HepG2 (cell line): Measurements from ENCODE around the gene MMP8. TPM values are rescaled to one million over a fixed set of nuclear protein-coding genes. Genes with fewer than 3 reads are reported as not detected.

Source experiments
- ATAC-seq: fragments of 200-7000 bp; cut with Tn5 transposase; 3 replicates; pipeline ENCODE4 v1.9.1; 2020; ENCODE audit warnings: mild to moderate bottlenecking, moderate library complexity
- BruUV-seq: library from RNA; stranded (reverse); fragments of 400-500 nt; replicated peaks from 2 replicates; lab custom pipeline; 2021; lab: Mats Ljungman, UMichigan
- CTCF ChIA-PET: fragments of 300-600 bp; formaldehyde crosslinking; extraction: SDS; loops from one replicate; lab custom pipeline; 2021; ENCODE audit warnings: low total read pairs, inconsistent platforms, low intra/inter-chr PET ratio; lab: Yijun Ruan, JAX
- POLR2A ChIA-PET: fragments of 350-600 bp; sonication (Branson Sonifier 250); formaldehyde crosslinking; loops from one replicate; lab custom pipeline; 2020; ENCODE audit warnings: antibody characterized with exemption, inconsistent platforms; lab: Yijun Ruan, JAX
- DNase-seq: peaks from one replicate; pipeline ENCODE4 v3.0.0-alpha.2; 2015; ENCODE audit warnings: low spot score
- FAIRE-seq: peaks from 3 replicates; lab custom pipeline; 2011; peaks lifted over from hg19 to GRCh38; lab: Jason Lieb, UNC
- H2AFZ ChIP-seq: one replicate; pipeline ENCODE4 v1.6.1; 2011; ENCODE audit warnings: low read length, inconsistent platforms
- H3K27ac ChIP-seq: fragments of 300-600 bp; 3 replicates; pipeline ENCODE4 v1.8.0; 2011; ENCODE audit warnings: mixed run types, mild to moderate bottlenecking, mixed read lengths, low read length, inconsistent platforms; ENCODE audit not compliant: insufficient read depth; ENCODE audit errors: extremely low read length
- H3K27me3 ChIP-seq, 2 experiments: fragments of 200-600 bp in 1 of 2; 2 replicates in 1 of 2; 3 replicates in 1 of 2; pipeline versions ENCODE4 v1.6.0 to v1.8.0; 2011; ENCODE audit warnings: low read length in 2 of 2, mild to moderate bottlenecking in 2 of 2, moderate library complexity in 2 of 2, inconsistent platforms in 1 of 2; ENCODE audit not compliant: insufficient read depth in 2 of 2, control insufficient read depth in 1 of 2
- H3K36me3 ChIP-seq, 2 experiments: fragments of 200-600 bp in 1 of 2; replicated peaks in 1 of 2; 2 replicates in 1 of 2; 3 replicates in 1 of 2; pipeline versions ENCODE4 v1.5.1 to v1.8.0; 2011; ENCODE audit warnings: low read length in 2 of 2, inconsistent platforms in 1 of 2; ENCODE audit not compliant: insufficient read depth in 2 of 2, control insufficient read depth in 1 of 2
- H3K4me1 ChIP-seq: 2 replicates; pipeline ENCODE4 v1.5.1; 2012; ENCODE audit warnings: low read length, inconsistent platforms; ENCODE audit not compliant: insufficient read depth
- H3K4me2 ChIP-seq: 2 replicates; pipeline ENCODE4 v1.6.0; 2011; ENCODE audit warnings: low read depth, low read length, inconsistent platforms
- H3K4me3 ChIP-seq, 3 experiments: fragments of 200-600 bp in 1 of 3; sonication (generic), shearing (Covaris generic) in 1 of 3; replicated peaks in 1 of 3; 2 replicates each; pipeline ENCODE4 v1.5.1; 2011 to 2016; ENCODE audit warnings: low read length in 3 of 3, inconsistent platforms in 2 of 3, low read depth in 2 of 3, mild to moderate bottlenecking in 2 of 3, control low read depth in 1 of 3, mixed read lengths in 1 of 3; ENCODE audit not compliant: insufficient read depth in 1 of 3
- H3K79me2 ChIP-seq: one replicate; pipeline ENCODE4 v1.6.1; 2011; ENCODE audit warnings: low read length, inconsistent platforms; ENCODE audit not compliant: insufficient read depth
- H3K9ac ChIP-seq: 2 replicates; pipeline ENCODE4 v1.6.0; 2011; ENCODE audit warnings: mild to moderate bottlenecking, low read depth, low read length, inconsistent platforms; ENCODE audit not compliant: insufficient read depth
- H3K9me3 ChIP-seq: 2 replicates; pipeline ENCODE4 v1.5.1; 2012; ENCODE audit warnings: mild to moderate bottlenecking, low read length
- H4K20me1 ChIP-seq: 2 replicates; pipeline ENCODE4 v1.6.0; 2011; ENCODE audit warnings: inconsistent platforms, mild to moderate bottlenecking, low read length, moderate library complexity; ENCODE audit not compliant: insufficient read depth
- ATF6 ChIP-seq: sonication (generic); formaldehyde crosslinking; conservative IDR thresholded peaks from 2 replicates; pipeline ENCODE4 v1.4.0; 2020; ENCODE audit warnings: missing genetic modification reagents
- FOXA3 ChIP-seq: IDR thresholded peaks from 2 replicates; pipeline ENCODE4 v1.6.1; 2016; ENCODE audit warnings: missing genetic modification reagents, missing compliant biosample characterization
- KAT2B ChIP-seq: fragments of 150-350 bp; IDR thresholded peaks from 2 replicates; pipeline ENCODE4 v1.6.1; 2014; ENCODE audit warnings: low read depth, low read length, borderline replicate concordance
- KDM5B ChIP-seq: sonication (generic); formaldehyde crosslinking; IDR thresholded peaks from 2 replicates; pipeline ENCODE4 v1.4.0; 2020; ENCODE audit warnings: missing genetic modification reagents, mild to moderate bottlenecking, borderline replicate concordance
- MED13 ChIP-seq: sonication (generic); formaldehyde crosslinking; IDR thresholded peaks from 2 replicates; pipeline ENCODE4 v1.5.0; 2020; ENCODE audit warnings: missing genetic modification reagents
- NR2F2 ChIP-seq: IDR thresholded peaks from 2 replicates; pipeline ENCODE4 v1.6.1; 2012; ENCODE audit warnings: low read depth, inconsistent platforms, borderline replicate concordance
- SMAD1 ChIP-seq: sonication (generic); formaldehyde crosslinking; IDR thresholded peaks from 2 replicates; pipeline ENCODE4 v1.4.0; 2020; ENCODE audit warnings: missing genetic modification reagents, low read depth, mild to moderate bottlenecking, borderline replicate concordance
- SMAD9 ChIP-seq: sonication (generic); formaldehyde crosslinking; IDR thresholded peaks from 2 replicates; pipeline ENCODE4 v1.5.1; 2020; ENCODE audit warnings: mild to moderate bottlenecking, missing genetic modification reagents
- SMARCE1 ChIP-seq: fragments of 450-650 bp; IDR thresholded peaks from 2 replicates; pipeline ENCODE4 v1.6.1; 2017; ENCODE audit warnings: borderline replicate concordance
- ZFY ChIP-seq: sonication (generic); formaldehyde crosslinking; IDR thresholded peaks from 2 replicates; pipeline ENCODE4 v1.4.0; 2020; ENCODE audit warnings: missing genetic modification reagents
- ZKSCAN1 ChIP-seq: fragments of 150-350 bp; IDR thresholded peaks from 2 replicates; pipeline ENCODE4 v1.6.1; 2014; ENCODE audit warnings: low read length
- ZNF143 ChIP-seq: sonication (generic); formaldehyde crosslinking; IDR thresholded peaks from 2 replicates; pipeline ENCODE4 v1.4.0; 2020; ENCODE audit warnings: missing genetic modification reagents
- ZNF75D ChIP-seq: sonication (generic); formaldehyde crosslinking; IDR thresholded peaks from 2 replicates; pipeline ENCODE4 v1.8.1; 2023; ENCODE audit warnings: missing genetic modification reagents, mild to moderate bottlenecking, borderline replicate concordance
- ZNF770 ChIP-seq: sonication (generic); formaldehyde crosslinking; IDR thresholded peaks from 2 replicates; pipeline ENCODE4 v1.5.0; 2020; ENCODE audit warnings: mild to moderate bottlenecking, missing genetic modification reagents
- ZNF788 ChIP-seq: sonication (generic); formaldehyde crosslinking; IDR thresholded peaks from 2 replicates; pipeline ENCODE4 v1.5.0; 2020; ENCODE audit warnings: mild to moderate bottlenecking, missing genetic modification reagents, borderline replicate concordance
- ZSCAN5A ChIP-seq: sonication (generic); formaldehyde crosslinking; IDR thresholded peaks from 2 replicates; pipeline ENCODE4 v1.8.0; 2022; ENCODE audit warnings: mild to moderate bottlenecking, missing genetic modification reagents, borderline replicate concordance
- in situ Hi-C: cut with HindIII; loops from 2 replicates; pipeline ENCODE4 v1.10.0; 2017; ENCODE audit warnings: low pct_unique_long_range_greater_than_20kb; ENCODE audit not compliant: extremely low pct_ligation_motif_present
- intact Hi-C: fragments of 100-400 bp; cut with micrococcal nuclease; formaldehyde crosslinking; loops from one replicate; pipeline ENCODE4 v1.10.0; 2022; ENCODE audit not compliant: unreplicated experiment
- polyA plus RNA-seq, 8 experiments: library from polyadenylated mRNA; depleted of rRNA in 3 of 8; stranded (reverse) in 7 of 8; unstranded in 1 of 8; fragments of >200 nt; fragmentation: Illumina TruSeq in 4 of 8; extraction: Trizol in 4 of 8; gene quantifications; 2 replicates each; pipeline versions ENCODE4 v1.2.1 to v1.2.3, GENCODE V29; 2011 to 2016; ENCODE audit warnings: low read depth in 4 of 8, missing spikeins in 1 of 8, mixed read lengths in 1 of 8; ENCODE audit not compliant: insufficient read depth in 1 of 8
- total RNA-seq, 5 experiments: library from RNA; depleted of rRNA; stranded (reverse); fragments of >200 nt; fragmentation: Illumina TruSeq; extraction: Trizol; gene quantifications; 2 replicates each; pipeline ENCODE4 v1.2.3, GENCODE V29; 2016; ENCODE audit warnings: low read depth in 1 of 5

Gene MMP8
- total and polyA plus RNA-seq, 2 of the 13 experiments (the other 11 are each of a cell fraction or from before 2014, with no cell fraction given): not detected

- no peak for TF ChIP-seq ZKSCAN1
- no peak for TF ChIP-seq MED13 (CRISPR knock-in tag)
- no peak for TF ChIP-seq ZNF75D (CRISPR knock-in tag)
- no peak for TF ChIP-seq SMARCE1
- TF ChIP-seq FOXA3 (CRISPR knock-in tag): no peak
- TF ChIP-seq ZNF770 (CRISPR knock-in tag): no peak
- no peak for TF ChIP-seq SMAD1 (CRISPR knock-in tag)
- TF ChIP-seq NR2F2: no peak
Observed at GRCh38 chr11:102771351-102771750, 46.6 kb upstream of the MMP8 start (continued).

- Histone ChIP-seq H3K27me3 (peaks cover 0 to 10% of the 10 kb centered on the region in 2 experiments; a peak in 2 of 5 replicates), H3K4me2 (no peak overlapping the region), H4K20me1 (no peaks in the 10 kb centered on the region), H3K9me3 (no peaks in the 10 kb centered on the region), H3K79me2 (no peaks in the 10 kb centered on the region), H3K27ac (no peak overlapping the region), H3K4me3 (no peak overlapping the region), H3K36me3 (no peaks in the 10 kb centered on the region), H3K4me1 (no peaks in the 10 kb centered on the region), H3K9ac (no peak overlapping the region), H2AFZ (no peak overlapping the region)
- in situ Hi-C loops (no loop called here), intact Hi-C loops (no loop called here)
- TF ChIP-seq ZNF788 (CRISPR knock-in tag) (no peak), ATF6 (CRISPR knock-in tag) (no peak), ZSCAN5A (CRISPR knock-in tag) (no peak), ZFY (CRISPR knock-in tag) (no peak), KDM5B (no peak), ZNF143 (no peak), SMAD9 (CRISPR knock-in tag) (no peak), KAT2B (no peak)
- no peak for ATAC-seq
- FAIRE-seq: no peak
- POLR2A ChIA-PET: no interaction called here
- DNase-seq: no peak
- BruUV-seq: no TSS peak
- CTCF ChIA-PET: no interaction called here
Observed at GRCh38 chr11:102770191-102770590, 45.4 kb upstream of the MMP8 start.
